Measurements from ENCODE around the gene NPFFR1.
"Not testable (repeated sequence)": the region's sequence is repeated elsewhere in the genome, so short reads cannot be mapped to it uniquely, and the experiment has no call there.

Gene NPFFR1

GRCh38 chr10:70284542-70285475 is 1.0 kb upstream of the NPFFR1 start:
- no peak for DNase-seq

- DNase-seq = no peak
Measured at GRCh38 chr10:70283071-70283444, 746 bp downstream of the NPFFR1 start.

GRCh38 chr10:70281609-70282008 is 2.2 kb downstream of the NPFFR1 start:
- DNase-seq = no peak

GRCh38 chr10:70280099-70280498 is 3.7 kb downstream of the NPFFR1 start:
- no peak for DNase-seq

GRCh38 chr10:70277396-70278030 is 6.3 kb downstream of the NPFFR1 start:
- no peak for DNase-seq

GRCh38 chr10:70274643-70275042 is 9.2 kb downstream of the NPFFR1 start:
- DNase-seq = no peak

GRCh38 chr10:70272925-70273316 is 10.9 kb downstream of the NPFFR1 start:
- DNase-seq = peak; percentile 12

- no peak for DNase-seq
Measured at GRCh38 chr10:70271996-70272924, 11.5 kb downstream of the NPFFR1 start.

GRCh38 chr10:70270952-70271351 is 12.9 kb downstream of the NPFFR1 start:
- DNase-seq = no peak

- no peak for DNase-seq
Measured at GRCh38 chr10:70269741-70270140, 14.1 kb downstream of the NPFFR1 start.

GRCh38 chr10:70268376-70268775 is 15.4 kb downstream of the NPFFR1 start:
- DNase-seq = no peak

- DNase-seq = peak; percentile 4
Measured at GRCh38 chr10:70267161-70267933, 16.5 kb downstream of the NPFFR1 start.

- no peak for DNase-seq
Measured at GRCh38 chr10:70266701-70267100, 17.1 kb downstream of the NPFFR1 start.

GRCh38 chr10:70266056-70266455 is 17.7 kb downstream of the NPFFR1 start:
- no peak for DNase-seq

- DNase-seq = peak; percentile 71
Measured at GRCh38 chr10:70265032-70265689, 18.6 kb downstream of the NPFFR1 start.

- DNase-seq = no peak
Measured at GRCh38 chr10:70260734-70261133, 23.1 kb downstream of the NPFFR1 start.

GRCh38 chr10:70260259-70260658 is 23.5 kb downstream of the NPFFR1 start:
- no peak for DNase-seq

- no peak for DNase-seq
Measured at GRCh38 chr10:70258216-70258615, 25.6 kb downstream of the NPFFR1 start.

- not testable (repeated sequence) for DNase-seq
Measured at GRCh38 chr10:70257816-70258215, 26.0 kb downstream of the NPFFR1 start.

- DNase-seq = no peak
Measured at GRCh38 chr10:70256463-70256862, 27.3 kb downstream of the NPFFR1 start.

All from NCI-H146 (cell line).